HG03108 (cell line): Measurements from ENCODE around the gene INAFM2.

Source experiments
- ATAC-seq: cut with Tn5 transposase; IDR thresholded peaks from one replicate; pipeline ENCODE4 v1.9.1; 2021; ENCODE audit warnings: moderate library complexity; ENCODE audit not compliant: unreplicated experiment

The INAFM2 gene

GRCh38 chr15:40323239-40323952 is at the start of gene INAFM2:
Gene INAFM2, plus strand, starts transcription at chr15:40323692. Its CDS starts 364 bp downstream, at chr15:40324056.
- ATAC-seq = peak; percentile 81

GRCh38 chr15:40274350-40275274 is 48.9 kb upstream of the INAFM2 start:
- ATAC-seq = no peak

- no peak for ATAC-seq
Measured at GRCh38 chr15:40275523-40275922, 48.0 kb upstream of the INAFM2 start.

- ATAC-seq = no peak
Measured at GRCh38 chr15:40275954-40276353, 47.5 kb upstream of the INAFM2 start.

GRCh38 chr15:40276927-40277326 is 46.6 kb upstream of the INAFM2 start:
- ATAC-seq = no peak

GRCh38 chr15:40277471-40277870 is 46.0 kb upstream of the INAFM2 start:
- no peak for ATAC-seq

GRCh38 chr15:40278026-40278425 is 45.5 kb upstream of the INAFM2 start:
- ATAC-seq = no peak

- ATAC-seq = no peak
Measured at GRCh38 chr15:40279437-40280141, 43.9 kb upstream of the INAFM2 start.

GRCh38 chr15:40280260-40281056 is 43.0 kb upstream of the INAFM2 start:
- ATAC-seq = no peak

- no peak for ATAC-seq
Measured at GRCh38 chr15:40281057-40281800, 42.3 kb upstream of the INAFM2 start.

GRCh38 chr15:40281801-40282146 is 41.7 kb upstream of the INAFM2 start:
- no peak for ATAC-seq

- ATAC-seq = no peak
Measured at GRCh38 chr15:40282147-40282868, 41.2 kb upstream of the INAFM2 start.

- ATAC-seq = no peak
Measured at GRCh38 chr15:40282869-40283614, 40.5 kb upstream of the INAFM2 start, which contains the start of gene ANKRD63. Gene ANKRD63, minus strand, starts transcription at chr15:40283064. Its CDS starts 478 bp downstream, at chr15:40282586.

GRCh38 chr15:40283615-40284300 is 39.7 kb upstream of the INAFM2 start:
- ATAC-seq = no peak

- no peak for ATAC-seq
Measured at GRCh38 chr15:40285151-40285550, 38.3 kb upstream of the INAFM2 start.

GRCh38 chr15:40285554-40286011 is 37.9 kb upstream of the INAFM2 start:
- no peak for ATAC-seq

GRCh38 chr15:40286061-40286532 is 37.4 kb upstream of the INAFM2 start:
- ATAC-seq = no peak

GRCh38 chr15:40286794-40287193 is 36.7 kb upstream of the INAFM2 start:
- no peak for ATAC-seq
